Activated CD4-positive, CD25-positive, alpha-beta regulatory T cell (primary cell): ENCODE results near the gene ANKS1B.

Experiments
- DNase-seq, 4 experiments: peaks; one replicate each; lab custom pipeline; 2025; lab: John Stamatoyannopoulos, UW

The ANKS1B gene

DNA sequence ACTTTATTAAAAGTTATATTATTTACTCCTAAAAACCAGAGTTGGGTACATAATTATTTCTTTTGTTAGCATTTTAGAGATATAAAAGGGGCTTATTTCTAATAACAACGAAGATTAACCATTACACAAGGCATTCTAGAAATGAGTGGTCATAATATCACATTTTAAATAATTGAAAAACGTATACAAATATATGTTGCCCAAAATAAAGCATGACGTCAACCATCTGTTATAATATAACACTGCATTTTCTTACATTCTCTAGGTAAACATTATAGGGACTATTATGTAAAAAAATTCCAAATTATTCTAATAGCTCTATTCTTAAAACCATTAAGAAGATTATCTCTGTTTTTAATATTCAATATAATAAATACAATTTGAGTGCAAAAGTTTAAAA lies 792.2 kb downstream of the ANKS1B start:
- no peak for DNase-seq

DNA sequence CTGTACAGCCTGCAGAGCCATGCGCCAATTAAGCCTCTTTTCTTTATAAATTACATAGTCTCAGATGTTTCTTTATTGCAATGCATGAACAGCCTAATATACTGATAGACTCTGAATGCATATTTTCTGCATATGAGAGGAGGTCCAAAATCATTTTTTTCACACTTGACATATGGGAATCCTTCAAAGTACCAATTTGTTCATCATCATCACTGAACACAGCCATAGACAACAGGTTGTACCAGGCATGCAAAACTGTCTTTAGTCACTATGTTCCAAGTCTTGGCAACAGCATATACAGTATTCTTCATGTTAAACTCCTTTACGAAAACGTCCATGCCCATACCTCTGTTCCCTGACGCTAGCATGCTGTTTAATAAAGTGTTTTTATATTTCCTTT lies 807.9 kb downstream of the ANKS1B start:
- DNase-seq = no peak

DNA sequence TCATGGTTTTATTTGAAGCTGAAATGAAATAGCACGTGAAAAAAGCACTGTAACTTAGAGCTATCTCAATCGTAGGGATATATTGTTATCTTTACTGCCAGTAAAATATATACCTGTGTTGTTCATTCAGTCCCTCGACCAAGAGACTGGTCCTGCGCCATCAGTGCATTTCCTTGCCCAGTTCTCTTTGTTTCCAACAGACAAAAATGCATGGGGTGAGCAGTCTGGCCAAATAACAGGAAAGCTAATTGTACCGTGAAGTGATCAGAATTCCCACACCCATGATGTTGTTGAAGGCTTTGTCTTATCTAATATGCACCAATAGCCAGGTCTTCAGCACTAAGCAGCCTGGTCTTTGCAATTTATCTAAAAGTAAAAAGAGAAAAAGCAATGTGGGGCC lies 814.3 kb downstream of the ANKS1B start:
- DNase-seq = no peak

DNA sequence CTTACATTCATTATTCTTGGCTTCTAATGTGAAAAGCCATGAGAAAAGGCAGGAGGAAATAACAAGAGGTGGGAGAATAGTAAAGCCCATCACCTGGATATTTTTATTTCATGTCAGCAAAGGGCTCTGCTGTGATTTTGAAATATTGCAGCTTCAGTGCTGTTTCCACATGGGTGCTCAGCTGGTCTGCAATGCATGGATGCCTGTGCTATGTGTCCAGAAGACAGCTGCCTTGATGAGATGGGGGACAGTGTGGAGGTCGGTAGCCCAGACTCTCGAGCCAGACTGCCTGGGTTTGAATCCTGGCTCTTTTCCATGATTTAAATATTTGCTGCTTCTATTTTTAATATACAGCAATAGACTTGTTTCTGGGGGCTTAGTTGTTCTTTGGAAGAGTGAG lies 814.7 kb downstream of the ANKS1B start:
- DNase-seq = no peak

DNA sequence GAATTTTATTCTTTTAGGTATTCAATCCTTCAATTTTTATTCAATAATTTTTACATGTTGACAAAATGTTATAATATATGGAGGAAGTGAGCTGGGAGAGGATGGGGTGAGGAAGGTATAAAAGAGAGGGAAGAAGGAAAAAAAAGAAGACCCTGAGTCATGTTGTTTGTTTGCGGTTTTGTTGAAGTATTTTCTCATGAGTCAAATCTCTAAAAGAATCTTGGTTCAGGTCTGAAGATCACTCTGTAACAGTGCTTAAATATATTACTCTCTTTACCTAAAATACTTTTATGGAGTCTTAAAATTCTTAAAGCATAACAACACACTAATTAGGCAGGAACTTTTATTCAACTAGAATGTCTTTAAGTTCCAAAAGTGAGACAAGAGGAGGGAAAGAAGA lies 826.8 kb downstream of the ANKS1B start:
- no peak for DNase-seq

DNA sequence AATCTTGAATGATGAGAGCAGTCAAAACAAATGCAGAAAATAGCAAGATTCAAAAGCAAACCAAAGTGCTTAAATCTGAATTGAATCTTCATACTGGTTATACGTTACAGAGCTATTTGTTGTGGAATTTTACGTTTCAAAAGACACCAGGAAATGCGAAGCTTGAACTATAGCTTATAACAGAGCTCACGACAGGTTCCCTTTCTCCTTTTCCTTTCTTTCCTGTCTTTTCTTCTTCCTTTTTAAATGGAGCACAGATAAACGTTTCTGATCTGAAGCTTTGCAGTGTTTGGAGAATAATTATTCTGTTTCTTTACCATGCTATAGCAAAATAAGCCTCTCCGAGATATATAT lies 829.8 kb downstream of the ANKS1B start:
- no peak for DNase-seq

DNA sequence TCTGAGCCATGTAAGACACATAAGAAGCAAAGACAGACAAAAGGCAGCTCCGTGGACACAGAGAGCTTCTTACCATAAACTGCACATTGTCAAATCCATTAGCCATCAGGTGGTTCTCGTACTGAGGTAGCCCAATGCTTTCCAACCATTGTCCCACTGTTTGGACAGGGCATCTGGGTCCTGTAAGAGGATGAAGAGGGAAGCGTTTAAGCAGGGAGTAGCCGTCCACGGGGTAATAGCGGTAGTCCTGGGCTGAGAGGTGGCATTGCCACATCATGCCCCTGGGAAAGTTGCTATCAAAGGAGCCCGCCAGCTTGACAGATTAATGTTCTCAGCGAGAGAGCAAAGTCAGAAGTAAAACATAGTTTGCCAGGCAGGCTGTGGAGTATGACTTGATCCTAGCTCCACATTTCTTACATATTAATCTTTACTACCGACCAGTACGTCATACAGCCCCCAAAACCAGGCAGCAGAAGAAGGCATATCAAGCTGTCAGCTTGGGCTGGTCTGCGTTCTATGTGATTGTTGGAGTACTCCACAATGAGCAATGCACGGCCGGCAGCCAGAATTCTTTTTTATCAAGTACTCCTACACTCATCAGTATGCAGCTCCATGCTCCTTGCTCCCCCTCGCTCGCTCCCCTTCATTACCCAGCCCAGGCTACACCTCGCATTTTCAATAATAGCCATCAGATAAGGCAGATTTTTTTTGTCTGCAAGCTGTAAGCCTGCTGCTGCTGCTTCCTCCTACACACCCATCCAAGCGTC lies 830.3 kb downstream of the ANKS1B start:
- DNase-seq = no peak

DNA sequence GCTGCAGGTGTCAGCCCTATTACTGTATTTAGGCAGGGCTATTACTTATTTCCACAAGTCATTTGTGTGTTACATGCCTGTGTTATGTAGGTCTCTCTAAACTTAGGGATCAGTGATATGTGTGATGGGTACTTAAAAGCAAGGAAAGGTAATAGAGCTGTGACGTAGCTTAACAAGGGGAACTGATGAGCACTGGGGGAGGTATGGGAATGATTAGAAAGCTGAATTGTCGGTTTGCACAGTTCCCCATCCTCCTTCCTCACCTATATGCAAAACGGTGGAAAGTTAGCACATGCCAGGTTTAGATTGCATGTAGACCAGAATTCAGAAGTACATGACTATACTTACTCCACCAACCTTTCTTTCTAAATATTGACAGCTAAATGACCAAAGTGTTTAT lies 831.4 kb downstream of the ANKS1B start:
- DNase-seq = no peak

DNA sequence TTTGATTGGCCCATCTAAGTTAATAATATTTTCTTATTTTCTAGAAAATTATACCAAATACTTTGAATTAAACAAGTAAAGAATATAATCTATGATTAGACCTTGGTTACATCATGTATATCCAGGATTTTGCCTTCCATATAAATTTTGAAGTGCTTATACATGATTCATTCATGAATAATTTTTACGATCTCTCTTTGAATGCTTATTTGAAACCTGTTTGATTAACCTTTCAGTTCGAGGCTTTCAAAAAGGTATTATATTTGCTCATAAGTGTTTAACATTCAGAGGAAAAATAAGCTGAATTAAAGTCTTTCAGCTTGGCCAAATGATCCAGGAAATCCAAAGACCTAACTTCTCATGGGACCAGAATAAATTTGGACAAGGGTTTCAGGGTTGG lies 832.4 kb downstream of the ANKS1B start:
- DNase-seq = no peak

DNA sequence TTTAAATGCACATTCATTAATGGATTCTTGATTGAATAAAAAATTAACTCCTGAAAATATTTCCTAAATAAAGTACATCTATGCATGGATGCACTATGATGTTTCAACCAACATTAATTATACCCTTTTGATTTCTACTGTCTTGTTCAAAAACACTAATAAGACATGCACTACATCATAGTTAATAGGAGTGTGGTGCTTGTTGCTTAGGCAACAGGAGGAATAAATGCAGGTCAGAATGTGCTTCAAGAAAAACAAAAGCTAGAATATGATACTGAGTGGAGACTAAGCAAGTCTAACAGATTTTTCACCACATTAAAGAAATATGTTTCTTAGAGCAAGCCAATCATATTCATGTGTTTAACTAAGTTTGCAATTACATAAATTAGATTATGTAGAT lies 833.0 kb downstream of the ANKS1B start:
- DNase-seq = no peak

DNA sequence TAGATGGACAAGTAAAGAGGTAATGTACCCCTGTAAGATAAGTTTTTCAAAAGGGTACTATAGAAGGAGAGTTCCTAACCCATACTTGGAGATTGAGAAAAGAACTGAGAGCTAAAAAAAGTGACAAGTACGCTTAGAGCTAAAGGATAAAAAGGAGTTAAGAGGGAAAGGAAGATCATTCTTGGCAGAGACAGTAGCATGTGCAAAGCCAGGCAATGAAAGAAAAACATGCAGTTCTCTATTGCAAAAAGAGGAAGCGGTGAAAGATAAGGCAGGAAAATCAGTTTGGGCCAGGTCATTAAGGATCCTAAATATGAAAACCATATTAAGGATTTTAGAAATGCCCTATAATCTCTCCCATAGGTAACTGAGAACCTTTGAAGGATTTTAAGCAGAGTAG lies 837.6 kb downstream of the ANKS1B start:
- no peak for DNase-seq

DNA sequence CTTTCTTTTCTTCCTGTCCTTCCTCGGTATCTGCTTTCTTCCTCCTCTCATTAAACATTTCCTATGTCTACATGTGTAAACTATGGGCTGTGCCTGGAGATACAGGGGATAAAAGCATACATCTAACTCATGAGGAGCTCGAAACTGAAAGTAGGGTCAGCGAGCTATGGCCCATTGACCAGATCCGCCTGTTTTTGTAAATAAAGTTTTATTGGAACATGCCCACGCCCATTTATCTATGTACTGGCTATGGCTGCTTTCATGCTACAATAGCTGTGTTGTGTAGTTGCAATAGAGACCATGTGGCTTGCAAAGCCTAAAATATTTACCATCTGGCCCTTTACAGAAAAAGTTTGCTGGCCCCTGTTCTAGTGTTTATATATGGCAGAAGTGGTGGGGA lies 838.0 kb downstream of the ANKS1B start:
- DNase-seq = no peak

DNA sequence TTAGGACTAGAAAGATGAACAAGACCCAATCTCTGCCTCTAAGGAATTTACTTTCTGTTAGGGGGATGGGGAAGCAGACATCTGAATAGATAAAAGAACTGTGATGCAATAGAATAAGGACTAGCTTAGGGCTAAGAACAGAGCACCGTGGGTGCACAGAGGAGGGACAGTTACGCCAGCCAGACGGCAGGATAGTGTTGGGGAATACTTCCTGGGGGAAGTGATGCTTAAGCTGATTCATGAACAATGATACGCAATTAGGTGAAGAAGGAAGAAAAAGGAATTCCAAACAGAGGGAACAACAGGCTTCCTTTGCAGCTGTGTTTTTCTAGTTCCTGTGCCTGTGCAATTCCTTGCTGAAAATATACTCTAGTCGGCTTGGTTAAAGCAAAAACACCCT lies 838.6 kb downstream of the ANKS1B start:
- DNase-seq = no peak

DNA sequence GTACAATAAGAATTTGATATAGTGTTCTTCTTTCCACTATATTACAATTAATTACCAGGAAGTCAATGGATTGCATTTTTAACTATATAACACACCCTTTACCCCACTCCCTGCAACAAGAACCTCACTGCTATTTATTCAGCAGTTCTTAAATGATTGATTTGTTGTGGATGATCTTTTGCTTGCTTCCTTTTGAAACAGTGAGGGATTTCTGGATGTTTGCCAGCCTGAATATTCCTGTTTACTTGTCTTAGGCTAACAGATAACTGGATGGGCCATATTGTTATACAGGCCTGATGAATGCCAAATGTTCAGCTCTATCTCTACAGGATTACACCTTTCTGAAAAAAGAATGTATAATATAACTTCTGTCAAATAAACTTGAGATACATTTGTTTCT lies 842.1 kb downstream of the ANKS1B start:
- DNase-seq = no peak

DNA sequence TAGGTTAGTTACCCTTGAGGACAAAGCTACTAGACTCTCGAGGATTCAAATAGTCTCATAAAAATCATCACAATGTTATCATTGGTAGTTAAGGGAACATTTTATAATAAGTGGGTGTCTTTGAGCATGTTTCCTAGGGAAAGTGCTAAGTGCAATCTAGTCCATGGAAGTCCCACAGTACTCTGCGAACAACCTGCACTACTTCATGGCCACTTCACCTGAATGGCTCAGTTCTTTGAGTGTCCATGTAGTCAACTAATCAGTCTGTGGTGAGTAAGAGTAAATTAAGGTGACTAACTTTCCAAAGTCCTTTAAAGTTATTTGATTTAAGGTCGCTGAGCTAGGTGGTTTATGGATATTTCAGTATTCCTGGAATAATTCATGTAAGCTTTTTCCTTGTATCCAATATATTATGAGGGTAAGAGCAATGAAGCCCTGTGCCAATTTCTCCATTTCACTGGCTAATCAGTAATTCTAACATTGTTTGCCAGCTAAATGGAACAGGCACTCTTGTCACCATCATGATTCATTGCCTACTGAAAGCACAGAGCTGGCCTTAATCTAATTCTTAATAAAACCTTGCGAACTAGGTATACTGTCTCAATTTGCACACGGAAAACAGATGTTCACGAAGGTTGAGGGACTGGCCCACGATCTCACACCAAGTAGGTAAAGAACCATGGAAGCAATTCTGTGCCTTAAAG lies 844.6 kb downstream of the ANKS1B start:
- no peak for DNase-seq

DNA sequence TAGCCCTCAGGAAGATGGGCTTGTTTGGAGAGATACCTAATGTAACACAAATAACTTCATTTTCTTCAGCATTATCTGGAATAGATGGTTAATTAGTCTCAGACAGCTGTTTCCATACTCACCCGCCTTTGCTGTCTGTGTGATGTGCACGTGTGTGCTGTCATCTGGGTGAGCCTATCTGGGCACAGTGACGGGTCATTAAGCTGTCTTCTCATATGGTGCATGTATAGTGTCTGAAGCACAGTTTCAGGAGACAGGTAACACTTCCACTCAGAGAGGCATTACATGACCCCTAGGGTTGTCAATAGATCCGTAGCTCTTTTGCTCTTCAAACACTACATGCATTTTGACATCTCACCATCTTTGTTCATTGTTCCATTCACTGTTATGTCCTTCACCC lies 846.3 kb downstream of the ANKS1B start:
- no peak for DNase-seq

DNA sequence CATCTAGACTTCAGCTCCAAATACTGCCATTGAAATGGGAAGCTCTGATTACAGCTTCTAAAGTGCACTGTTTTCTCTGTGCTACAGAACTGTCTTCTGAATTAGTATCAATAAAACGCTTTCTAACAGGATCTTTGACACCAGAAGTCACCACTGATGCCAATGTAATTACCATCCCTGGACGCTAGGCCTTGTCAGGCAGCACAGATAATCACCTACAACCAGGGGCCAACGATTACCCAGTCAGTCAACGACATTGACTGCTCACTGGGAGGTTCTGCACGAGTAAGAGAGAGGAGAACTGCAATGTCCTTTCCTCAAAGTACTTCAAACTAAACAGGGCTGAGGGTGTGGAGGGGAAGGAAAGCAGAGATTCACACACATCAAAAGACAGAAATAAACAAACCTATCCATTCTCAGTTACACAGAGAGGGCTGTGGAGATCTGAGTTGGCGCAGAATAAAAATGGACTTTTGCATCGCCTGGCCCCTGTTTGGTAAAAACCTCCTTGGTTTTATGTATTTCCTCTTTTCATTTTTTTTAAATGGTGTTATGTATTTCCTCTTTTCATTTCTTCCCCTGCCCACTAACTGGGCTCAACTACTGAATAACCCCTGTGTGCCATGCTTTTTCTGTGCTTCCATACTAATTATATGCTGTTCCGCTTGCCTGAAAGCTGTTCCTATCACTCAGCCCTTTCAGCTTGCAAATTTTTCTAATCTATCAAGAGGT lies 847.4 kb downstream of the ANKS1B start:
- DNase-seq = no peak

DNA sequence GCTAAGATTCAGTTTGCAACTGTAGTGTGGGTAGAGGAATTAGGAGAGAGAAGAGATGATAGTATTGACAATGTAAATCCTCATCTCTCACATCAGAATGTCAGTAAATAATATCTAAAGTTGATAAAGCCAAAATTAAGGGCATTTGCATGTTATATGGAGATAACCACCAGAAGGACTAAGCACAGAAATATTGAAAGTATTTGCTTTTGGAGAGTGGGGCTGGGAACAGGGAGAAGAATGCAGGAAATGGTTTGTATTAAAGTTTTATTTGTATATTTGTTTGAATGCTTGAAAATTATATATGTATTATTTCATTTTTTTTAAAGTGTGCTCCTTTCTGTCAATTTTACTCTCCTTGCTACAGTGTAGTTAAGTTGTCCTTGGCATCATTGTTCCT lies 848.2 kb downstream of the ANKS1B start:
- DNase-seq = no peak

DNA sequence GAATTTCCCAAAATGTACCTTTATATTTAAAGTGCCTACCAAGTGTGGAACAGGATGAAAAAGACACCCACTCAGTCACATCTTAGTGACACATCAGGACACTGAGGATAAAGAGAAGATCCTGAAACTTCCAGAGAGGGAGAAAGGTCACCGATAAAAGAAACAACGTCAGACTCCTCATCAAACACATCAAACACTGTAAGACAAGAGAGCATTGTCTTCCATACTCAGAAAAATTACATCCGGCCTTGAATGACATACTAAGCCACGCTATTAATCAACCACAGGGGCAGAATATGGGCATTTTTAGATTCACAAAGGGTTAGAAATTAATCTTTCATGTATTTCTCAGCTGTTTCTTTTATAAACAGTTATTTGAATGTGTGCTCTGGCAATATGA lies 849.4 kb downstream of the ANKS1B start:
- DNase-seq = no peak

DNA sequence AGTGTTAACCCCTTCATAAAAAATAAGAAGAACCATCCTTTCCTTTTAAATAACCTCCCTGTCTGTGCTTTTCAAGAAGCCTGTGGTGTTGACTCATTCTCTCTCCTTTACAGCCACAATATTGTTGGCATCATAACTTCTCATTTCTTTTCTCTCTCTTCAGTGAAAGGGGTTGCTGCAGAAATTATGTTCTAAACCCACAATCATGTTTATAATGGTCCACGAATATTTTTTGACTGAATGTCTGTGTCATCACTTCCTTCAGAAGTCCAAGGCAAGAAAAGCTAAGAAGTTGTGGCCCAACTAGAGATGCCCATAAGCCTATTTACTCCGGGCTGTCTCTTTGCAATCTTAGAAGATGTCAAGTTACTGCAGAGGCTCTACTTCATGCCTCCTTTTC lies 851.3 kb downstream of the ANKS1B start:
- no peak for DNase-seq

DNA sequence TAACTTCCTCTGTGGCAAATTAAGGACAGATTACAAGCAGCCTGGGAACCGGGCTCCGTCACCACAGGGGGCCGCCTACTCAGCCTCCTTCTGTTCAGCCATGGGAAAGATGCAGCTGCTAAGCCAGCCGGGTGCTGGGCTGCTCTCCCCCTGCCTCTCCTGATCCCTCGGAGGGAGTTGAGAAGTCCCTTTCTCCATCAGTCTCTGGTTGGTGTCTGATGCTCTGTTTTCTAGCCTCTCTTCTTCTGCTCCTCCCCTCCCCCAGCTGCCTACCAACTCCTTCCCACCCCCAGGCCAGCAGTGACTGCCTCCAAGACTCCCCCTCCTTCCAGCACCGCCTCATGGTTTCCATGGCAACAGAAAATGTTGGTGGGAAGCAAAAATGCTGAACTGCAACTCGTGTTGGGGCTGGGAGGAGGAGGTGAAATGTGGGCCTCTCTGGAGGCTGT lies 853.0 kb downstream of the ANKS1B start:
- no peak for DNase-seq

DNA sequence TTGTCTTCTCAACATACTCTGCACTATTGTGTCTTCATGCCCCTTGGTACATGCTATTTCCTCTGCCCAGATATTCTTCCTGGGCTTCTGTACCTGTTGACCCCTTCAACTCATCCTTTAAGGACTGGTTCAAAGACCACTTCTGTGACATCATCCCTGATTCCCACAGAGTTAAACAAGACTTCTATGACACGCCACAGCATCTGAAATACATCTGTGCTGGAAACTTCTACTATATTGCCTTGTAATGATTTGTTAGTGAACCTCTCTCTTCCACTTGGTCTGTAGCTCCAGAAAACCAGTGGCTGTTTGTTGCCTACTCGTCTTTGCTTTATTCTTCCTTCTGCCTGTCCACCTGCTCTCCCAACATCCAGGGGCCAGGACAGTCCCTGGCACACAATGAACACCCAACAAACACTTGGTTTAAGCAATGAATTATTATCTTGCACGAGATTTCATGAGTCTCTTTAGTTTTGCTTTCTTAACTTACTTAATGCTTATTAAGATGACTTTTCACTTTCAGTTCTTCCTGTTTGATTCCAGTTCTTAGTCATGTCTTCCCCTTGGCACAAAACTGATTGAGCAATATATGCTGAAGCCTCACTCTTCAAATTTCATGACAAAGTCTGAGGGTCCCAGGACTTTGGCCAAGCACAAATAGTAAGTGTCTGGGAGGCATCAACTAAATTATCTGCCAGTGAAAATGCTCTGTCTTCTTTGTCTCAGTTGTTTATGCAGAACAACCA lies 853.8 kb downstream of the ANKS1B start:
- no peak for DNase-seq
